OCI-LY3 (cell line): ENCODE results near the gene PCDHA7.

ENCODE experiments used
- H2AFZ ChIP-seq: fragments of 200-600, 300-600 bp; shearing (Covaris generic); 2 replicates; pipeline ENCODE4 v1.6.0; 2014; ENCODE audit warnings: antibody characterized with exemption, low read depth, low read length
- H3K27ac ChIP-seq: fragments of 200-600, 300-600 bp; sonication (generic); 2 replicates; pipeline ENCODE4 v1.5.1; 2014; ENCODE audit warnings: mild to moderate bottlenecking, low read length, moderate library complexity, mixed read lengths
- H3K27me3 ChIP-seq: fragments of 200-600, 300-600 bp; sonication (generic); 2 replicates; pipeline ENCODE4 v1.6.1; 2014; ENCODE audit warnings: low read depth, low read length, mixed read lengths
- H3K36me3 ChIP-seq: fragments of 200-600, 300-600 bp; sonication (generic); replicated peaks from 2 replicates; pipeline ENCODE3; 2014; ENCODE audit warnings: low read depth, low read length, mixed read lengths
- H3K4me1 ChIP-seq: fragments of 300-600, 200-600 bp; sonication (generic); 2 replicates; pipeline ENCODE4 v1.6.1; 2014; ENCODE audit warnings: low read length, mixed read lengths
- H3K4me2 ChIP-seq: fragments of 200-600, 300-600 bp; sonication (generic); 2 replicates; pipeline ENCODE4 v1.6.1; 2014; ENCODE audit warnings: low read length, mixed read lengths
- H3K4me3 ChIP-seq: fragments of 300-600, 200-600 bp; sonication (generic); 2 replicates; pipeline ENCODE4 v1.5.1; 2014; ENCODE audit warnings: antibody characterized with exemption, mild to moderate bottlenecking, low read length, moderate library complexity
- H3K79me2 ChIP-seq: fragments of 300-600, 200-600 bp; shearing (Covaris generic); 2 replicates; pipeline ENCODE4 v1.6.1; 2014; ENCODE audit warnings: mild to moderate bottlenecking, low read length, mixed read lengths
- H3K9ac ChIP-seq: fragments of 300-600, 200-600 bp; shearing (Covaris generic); 2 replicates; pipeline ENCODE4 v1.6.0; 2014; ENCODE audit warnings: mild to moderate bottlenecking, low read length, moderate library complexity
- H3K9me3 ChIP-seq: fragments of 200-600, 300-600 bp; shearing (Covaris generic); 2 replicates; pipeline ENCODE4 v1.6.1; 2014; ENCODE audit warnings: low read length, mixed read lengths; ENCODE audit not compliant: insufficient read depth
- H4K20me1 ChIP-seq: fragments of 200-600, 300-600 bp; sonication (generic); 2 replicates; pipeline ENCODE4 v1.6.1; 2016; ENCODE audit warnings: low read length, mixed read lengths; ENCODE audit not compliant: insufficient read depth
- EZH2phosphoT487 ChIP-seq: fragments of 200-600 bp; shearing (Covaris generic); IDR thresholded peaks from 2 replicates; pipeline ENCODE4 v1.6.1; 2018; ENCODE audit warnings: antibody characterized with exemption, mixed run types, low read depth
- TF ChIP-seq, protein P1 (sequence below): fragments of 200-600, 300-600 bp; sonication (generic); IDR thresholded peaks from 2 replicates; pipeline ENCODE4 v1.5.1; 2014; ENCODE audit warnings: antibody characterized with exemption, low read length, low read depth

The PCDHA7 gene

GRCh38 chr5:140868721-140869554, 34.9 kb downstream of the PCDHA7 start, which contains the start of gene PCDHA11:
PCDHA11 (plus strand) TSS chr5:140868957; CDS start chr5:140869104, 147 bp downstream.
- TF ChIP-seq, protein P1, sequence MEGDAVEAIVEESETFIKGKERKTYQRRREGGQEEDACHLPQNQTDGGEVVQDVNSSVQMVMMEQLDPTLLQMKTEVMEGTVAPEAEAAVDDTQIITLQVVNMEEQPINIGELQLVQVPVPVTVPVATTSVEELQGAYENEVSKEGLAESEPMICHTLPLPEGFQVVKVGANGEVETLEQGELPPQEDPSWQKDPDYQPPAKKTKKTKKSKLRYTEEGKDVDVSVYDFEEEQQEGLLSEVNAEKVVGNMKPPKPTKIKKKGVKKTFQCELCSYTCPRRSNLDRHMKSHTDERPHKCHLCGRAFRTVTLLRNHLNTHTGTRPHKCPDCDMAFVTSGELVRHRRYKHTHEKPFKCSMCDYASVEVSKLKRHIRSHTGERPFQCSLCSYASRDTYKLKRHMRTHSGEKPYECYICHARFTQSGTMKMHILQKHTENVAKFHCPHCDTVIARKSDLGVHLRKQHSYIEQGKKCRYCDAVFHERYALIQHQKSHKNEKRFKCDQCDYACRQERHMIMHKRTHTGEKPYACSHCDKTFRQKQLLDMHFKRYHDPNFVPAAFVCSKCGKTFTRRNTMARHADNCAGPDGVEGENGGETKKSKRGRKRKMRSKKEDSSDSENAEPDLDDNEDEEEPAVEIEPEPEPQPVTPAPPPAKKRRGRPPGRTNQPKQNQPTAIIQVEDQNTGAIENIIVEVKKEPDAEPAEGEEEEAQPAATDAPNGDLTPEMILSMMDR = no peak
- no peak for TF ChIP-seq EZH2phosphoT487
- H3K4me2 ChIP-seq = no peak within 1 kb of the TSS

GRCh38 chr5:140869555-140869886, 35.5 kb downstream of the PCDHA7 start:
- no peak overlapping the region for H3K9ac ChIP-seq
- TF ChIP-seq, protein P1 = no peak
- TF ChIP-seq EZH2phosphoT487 = no peak
- no peaks in the 10 kb centered on the region for H3K36me3 ChIP-seq
- no peaks in the 10 kb centered on the region for H4K20me1 ChIP-seq
- no peak overlapping the region for H3K27ac ChIP-seq
- H3K4me1 ChIP-seq = no peaks in the 10 kb centered on the region
- no peak overlapping the region for H2AFZ ChIP-seq
- H3K79me2 ChIP-seq = no peaks in the 10 kb centered on the region
- no peak overlapping the region for H3K4me3 ChIP-seq
- no peaks in the 10 kb centered on the region for H3K27me3 ChIP-seq
- no peak overlapping the region for H3K4me2 ChIP-seq
- H3K9me3 ChIP-seq = no peaks in the 10 kb centered on the region

More at GRCh38 chr5:140868721-140869554, 34.9 kb downstream of the PCDHA7 start, which contains the start of gene PCDHA11:
- H3K4me1 ChIP-seq = no peaks in the 10 kb centered on the region
- H3K27ac ChIP-seq = no peak within 1 kb of the TSS
- H3K4me3 ChIP-seq = no peak within 1 kb of the TSS
- no peaks in the 10 kb centered on the region for H3K79me2 ChIP-seq
- no peaks in the 10 kb centered on the region for H3K36me3 ChIP-seq
- H4K20me1 ChIP-seq = no peaks in the 10 kb centered on the region
- H3K9me3 ChIP-seq = no peaks in the 10 kb centered on the region
- H3K9ac ChIP-seq = no peak within 1 kb of the TSS
- H2AFZ ChIP-seq = no peak within 1 kb of the TSS
- H3K27me3 ChIP-seq = no peaks in the 10 kb centered on the region

GRCh38 chr5:140870221-140871201, 36.4 kb downstream of the PCDHA7 start:
- H3K79me2 ChIP-seq = no peaks in the 10 kb centered on the region
- no peak overlapping the region for H2AFZ ChIP-seq
- no peak overlapping the region for H3K9ac ChIP-seq
- H3K36me3 ChIP-seq = no peaks in the 10 kb centered on the region
- no peak overlapping the region for H3K4me2 ChIP-seq
- no peaks in the 10 kb centered on the region for H3K9me3 ChIP-seq
- H3K27ac ChIP-seq = no peak overlapping the region
- no peaks in the 10 kb centered on the region for H3K4me1 ChIP-seq
- no peak for TF ChIP-seq EZH2phosphoT487
- TF ChIP-seq, protein P1 = no peak
- no peaks in the 10 kb centered on the region for H4K20me1 ChIP-seq
- H3K27me3 ChIP-seq = no peaks in the 10 kb centered on the region
- no peak overlapping the region for H3K4me3 ChIP-seq
